Mucosa of gallbladder (tissue), 1 donor: ENCODE measurements around the gene FHIT. TPM values are rescaled to one million over a fixed set of nuclear protein-coding genes. Genes with fewer than 3 reads are reported as not detected.

Source experiments
- DNase-seq: peaks from one replicate; pipeline ENCODE4 v3.0.0-alpha.2; 2020; ENCODE audit warnings: low spot score
- total RNA-seq: library from RNA; stranded (reverse); gene quantifications from one replicate; pipeline ENCODE4 v1.2.1, GENCODE V29; 2021
- donor health status: DM: no; HTN: no; CAD: no.

The FHIT gene
- total RNA-seq, 1 donor from 2014 or later = 38.6 TPM

GRCh38 chr3:60765776-60766175 lies 485.5 kb downstream of the FHIT start:
- no peak for DNase-seq

GRCh38 chr3:60764870-60765269 lies 486.4 kb downstream of the FHIT start:
- no peak for DNase-seq

GRCh38 chr3:60760145-60760544 lies 491.1 kb downstream of the FHIT start:
- no peak for DNase-seq

GRCh38 chr3:60759439-60759838 lies 491.8 kb downstream of the FHIT start:
- no peak for DNase-seq

GRCh38 chr3:60758831-60759230 lies 492.4 kb downstream of the FHIT start:
- DNase-seq = no peak

- no peak for DNase-seq
Observed at GRCh38 chr3:60758171-60758570, 493.1 kb downstream of the FHIT start.

- DNase-seq = no peak
Observed at GRCh38 chr3:60757724-60758123, 493.5 kb downstream of the FHIT start.

GRCh38 chr3:60756241-60757030 lies 494.8 kb downstream of the FHIT start:
- no peak for DNase-seq

- no peak for DNase-seq
Observed at GRCh38 chr3:60755094-60755493, 496.2 kb downstream of the FHIT start.

GRCh38 chr3:60754617-60755016 lies 496.6 kb downstream of the FHIT start:
- DNase-seq = no peak

GRCh38 chr3:60752809-60753208 lies 498.4 kb downstream of the FHIT start:
- DNase-seq = no peak

GRCh38 chr3:60746695-60747416 lies 504.4 kb downstream of the FHIT start:
- no peak for DNase-seq

GRCh38 chr3:60746043-60746638 lies 505.1 kb downstream of the FHIT start:
- DNase-seq = no peak

- no peak for DNase-seq
Observed at GRCh38 chr3:60743631-60744164, 507.6 kb downstream of the FHIT start.

- no peak for DNase-seq
Observed at GRCh38 chr3:60742606-60743145, 508.6 kb downstream of the FHIT start.

- DNase-seq = no peak
Observed at GRCh38 chr3:60737633-60738399, 513.4 kb downstream of the FHIT start.

GRCh38 chr3:60730371-60730770 lies 520.9 kb downstream of the FHIT start:
- no peak for DNase-seq

GRCh38 chr3:60729056-60729455 lies 522.2 kb downstream of the FHIT start:
- DNase-seq = no peak

- no peak for DNase-seq
Observed at GRCh38 chr3:60728006-60728405, 523.2 kb downstream of the FHIT start.

- DNase-seq = no peak
Observed at GRCh38 chr3:60720736-60721135, 530.5 kb downstream of the FHIT start.

- DNase-seq = no peak
Observed at GRCh38 chr3:60716573-60716972, 534.7 kb downstream of the FHIT start.
